ENCODE data around the gene HYI. TPM values are rescaled to one million over a fixed set of nuclear protein-coding genes. Genes with fewer than 3 reads are reported as not detected.

Gene HYI
- total RNA-seq, 1 experiment from 2014 or later = 43.5 TPM

GRCh38 chr1:43449708-43450069 is 4.0 kb downstream of the HYI start:
- intact Hi-C loops (cut with micrococcal nuclease; ENCODE audit: unreplicated experiment) = loop anchor here (10.0 kb wide), 1 partner anchor 585 kb away; the partner anchor contains the start of gene SLC6A9
- H3K9me2 ChIP-seq (ENCODE audit: insufficient read depth) = no peaks in the 10 kb centered on the region
- no peak overlapping the region for H2AFZ ChIP-seq
- no peaks in the 10 kb centered on the region for H4K20me1 ChIP-seq (ENCODE audit: insufficient read depth)
- no peak for TF ChIP-seq EZH2 (IDR thresholded peaks at IDR 0.05; ENCODE audit: low read depth)
- no peak for TF ChIP-seq CTCF (conservative IDR thresholded peaks at IDR 0.05)
- H3K9me3 ChIP-seq (ENCODE audit: insufficient read depth, low read depth) = no peaks in the 10 kb centered on the region
- DNase-seq = no peak
- BruUV-seq (replicated peaks) = no TSS peak
- no peak overlapping the region for H3K4me2 ChIP-seq
- peaks cover 37% of the 10 kb centered on the region for H3F3A ChIP-seq (ENCODE audit: insufficient read depth, low read depth)
- H3K4me3 ChIP-seq = no peak overlapping the region
- peaks cover 11% of the 10 kb centered on the region; the same call in 1 of the 2 replicates for H3K36me3 ChIP-seq (ENCODE audit: low read depth)
- no peak overlapping the region for H3K27ac ChIP-seq
- 0 out of 2 replicates have a peak, but pooled peaks cover 4% of the 10 kb centered on the region for H3K79me2 ChIP-seq (ENCODE audit: low read depth)
- peaks cover 2% of the 10 kb centered on the region for H3K4me1 ChIP-seq (replicated peaks; ENCODE audit: insufficient read depth)
- CTCF ChIA-PET = no interaction called here
- POLR2A ChIA-PET (ENCODE audit: unreplicated experiment) = no interaction called here
- no peaks in the 10 kb centered on the region for H3K27me3 ChIP-seq (ENCODE audit: insufficient read depth, low read depth)

- no peak for DNase-seq
- no TSS peak for BruUV-seq (replicated peaks)
- intact Hi-C loops (cut with micrococcal nuclease; ENCODE audit: unreplicated experiment) = no loop called here
- Histone ChIP-seq H3K4me1 (replicated peaks; ENCODE audit: insufficient read depth) (no peaks in the 10 kb centered on the region), H3K9me2 (ENCODE audit: insufficient read depth) (no peaks in the 10 kb centered on the region), H3K79me2 (ENCODE audit: low read depth) (0 out of 2 replicates have a peak, but pooled peaks cover 2% of the 10 kb centered on the region), H3K4me2 (no peak overlapping the region), H2AFZ (no peak overlapping the region), H3K27me3 (ENCODE audit: insufficient read depth, low read depth) (no peaks in the 10 kb centered on the region), H4K20me1 (ENCODE audit: insufficient read depth) (no peaks in the 10 kb centered on the region), H3F3A (ENCODE audit: insufficient read depth, low read depth) (peaks cover 31% of the 10 kb centered on the region), H3K9me3 (ENCODE audit: insufficient read depth, low read depth) (no peaks in the 10 kb centered on the region), H3K4me3 (no peak overlapping the region), H3K36me3 (ENCODE audit: low read depth) (peaks cover 11% of the 10 kb centered on the region; the same call in 1 of the 2 replicates), H3K27ac (no peak overlapping the region)
- ChIA-PET CTCF (no interaction called here), POLR2A (ENCODE audit: unreplicated experiment) (interaction anchor here (0.6 to 1.0 kb wide), 2 partner anchors 101 to 201 kb away, joined by 4 to 5 read pairs; partner anchors contain the start of gene KDM4A)
- TF ChIP-seq CTCF (conservative IDR thresholded peaks at IDR 0.05) = no peak
- TF ChIP-seq EZH2 (IDR thresholded peaks at IDR 0.05; ENCODE audit: low read depth) = no peak
Observed at GRCh38 chr1:43448955-43449707, 4.6 kb downstream of the HYI start.

- Histone ChIP-seq H3K79me2 (ENCODE audit: low read depth) (no peaks in the 10 kb centered on the region), H3K4me3 (no peak overlapping the region), H3K9me2 (ENCODE audit: insufficient read depth) (no peaks in the 10 kb centered on the region), H2AFZ (no peak overlapping the region), H3K9me3 (ENCODE audit: insufficient read depth, low read depth) (no peaks in the 10 kb centered on the region), H3K27me3 (ENCODE audit: insufficient read depth, low read depth) (no peaks in the 10 kb centered on the region), H3K4me1 (replicated peaks; ENCODE audit: insufficient read depth) (no peaks in the 10 kb centered on the region), H3K4me2 (no peak overlapping the region), H3K27ac (no peak overlapping the region), H3K36me3 (ENCODE audit: low read depth) (peaks cover 11% of the 10 kb centered on the region; the same call in 1 of the 2 replicates), H3F3A (ENCODE audit: insufficient read depth, low read depth) (peaks cover 27% of the 10 kb centered on the region), H4K20me1 (ENCODE audit: insufficient read depth) (no peaks in the 10 kb centered on the region)
- intact Hi-C loops (cut with micrococcal nuclease; ENCODE audit: unreplicated experiment) = no loop called here
- no peak for TF ChIP-seq EZH2 (IDR thresholded peaks at IDR 0.05; ENCODE audit: low read depth)
- TF ChIP-seq CTCF (conservative IDR thresholded peaks at IDR 0.05) = no peak
- DNase-seq = no peak
- CTCF ChIA-PET = no interaction called here
- BruUV-seq (replicated peaks) = no TSS peak
- POLR2A ChIA-PET (ENCODE audit: unreplicated experiment) = interaction anchor here (0.6 to 1.0 kb wide), 2 partner anchors 100 to 202 kb away, joined by 4 to 5 read pairs; partner anchors contain the start of gene KDM4A
Observed at GRCh38 chr1:43447891-43448708, 5.6 kb downstream of the HYI start.

Data from PC-9 (cell line).